ENCODE measurements around the gene U2AF2. TPM values are rescaled to one million over a fixed set of nuclear protein-coding genes. Genes with fewer than 3 reads are reported as not detected.

The U2AF2 gene
- total and polyA plus RNA-seq, 2 experiments from 2014 or later = 16.1 to 99.6 TPM

- DNase-seq (ENCODE audit: low spot score) = no peak
- Histone ChIP-seq H4K20me1 (ENCODE audit: insufficient read depth, poor library complexity, severe bottlenecking) (peaks cover 6% of the 10 kb centered on the region), H3K4me2 (no peak overlapping the region), H3K4me3 (no peak overlapping the region), H3K9me3 (ENCODE audit: low read depth) (no peaks in the 10 kb centered on the region), H3K36me3 (replicated peaks; ENCODE audit: insufficient read depth, low read depth) (no peaks in the 10 kb centered on the region), H2AFZ (no peak overlapping the region), H3K9me2 (replicated peaks; ENCODE audit: insufficient read depth) (no peaks in the 10 kb centered on the region), H3K79me2 (peaks cover 14% of the 10 kb centered on the region), H3K4me1 (ENCODE audit: insufficient read depth) (peaks cover 3% of the 10 kb centered on the region), H3K27me3 (no peaks in the 10 kb centered on the region), H3K27ac (no peak overlapping the region)
- 98% methylated on average over 13 of the region's 31 CpGs for WGBS (ENCODE audit: low lambda C conversion rate, missing lambda C conversion rate)
- TF ChIP-seq EZH2phosphoT487 (IDR thresholded peaks at IDR 0.05; ENCODE audit: low read depth, severe bottlenecking, unreplicated experiment) (no peak), CTCF (IDR thresholded peaks at IDR 0.05; ENCODE audit: poor library complexity) (no peak), EZH2 (IDR thresholded peaks at IDR 0.05; ENCODE audit: borderline replicate concordance) (no peak)
Observed at GRCh38 chr19:55691561-55692481, 37.0 kb downstream of the U2AF2 start.

- TF ChIP-seq EZH2 (IDR thresholded peaks at IDR 0.05; ENCODE audit: borderline replicate concordance) (no peak), EZH2phosphoT487 (IDR thresholded peaks at IDR 0.05; ENCODE audit: low read depth, severe bottlenecking, unreplicated experiment) (no peak), CTCF (IDR thresholded peaks at IDR 0.05; ENCODE audit: poor library complexity) (no peak)
- WGBS (ENCODE audit: low lambda C conversion rate, missing lambda C conversion rate) = 100% methylated on average over 9 of the region's 19 CpGs
- Histone ChIP-seq H4K20me1 (ENCODE audit: insufficient read depth, poor library complexity, severe bottlenecking) (peaks cover 5% of the 10 kb centered on the region), H3K9me2 (replicated peaks; ENCODE audit: insufficient read depth) (no peaks in the 10 kb centered on the region), H3K27ac (no peak overlapping the region), H2AFZ (no peak overlapping the region), H3K79me2 (peaks cover 6% of the 10 kb centered on the region), H3K4me2 (no peak overlapping the region), H3K27me3 (no peaks in the 10 kb centered on the region), H3K4me3 (no peak overlapping the region), H3K9me3 (ENCODE audit: low read depth) (no peaks in the 10 kb centered on the region), H3K4me1 (ENCODE audit: insufficient read depth) (peaks cover 3% of the 10 kb centered on the region), H3K36me3 (replicated peaks; ENCODE audit: insufficient read depth, low read depth) (no peaks in the 10 kb centered on the region)
- no peak for DNase-seq (ENCODE audit: low spot score)
Observed at GRCh38 chr19:55692681-55693081, 37.8 kb downstream of the U2AF2 start.

GRCh38 chr19:55693336-55693974 lies 38.6 kb downstream of the U2AF2 start:
- Histone ChIP-seq H3K9me2 (replicated peaks; ENCODE audit: insufficient read depth) (no peaks in the 10 kb centered on the region), H3K4me3 (no peak overlapping the region), H3K4me2 (no peak overlapping the region), H3K9me3 (ENCODE audit: low read depth) (no peaks in the 10 kb centered on the region), H3K27me3 (no peaks in the 10 kb centered on the region), H3K79me2 (peaks cover 4% of the 10 kb centered on the region), H3K36me3 (replicated peaks; ENCODE audit: insufficient read depth, low read depth) (no peaks in the 10 kb centered on the region), H3K4me1 (ENCODE audit: insufficient read depth) (no peaks in the 10 kb centered on the region), H2AFZ (no peak overlapping the region), H3K27ac (no peak overlapping the region), H4K20me1 (ENCODE audit: insufficient read depth, poor library complexity, severe bottlenecking) (no peaks in the 10 kb centered on the region)
- no peak for DNase-seq (ENCODE audit: low spot score)
- TF ChIP-seq CTCF (IDR thresholded peaks at IDR 0.05; ENCODE audit: poor library complexity) (no peak), EZH2 (IDR thresholded peaks at IDR 0.05; ENCODE audit: borderline replicate concordance) (no peak), EZH2phosphoT487 (IDR thresholded peaks at IDR 0.05; ENCODE audit: low read depth, severe bottlenecking, unreplicated experiment) (no peak)
- 95% methylated on average over 19 of the region's 20 CpGs for WGBS (ENCODE audit: low lambda C conversion rate, missing lambda C conversion rate)

All from hepatocyte (in vitro differentiated cells).